Amniotic stem cell (primary cell): ENCODE results near the gene LDAH.

Experiments used
- DNase-seq: peaks from one replicate; lab custom pipeline; 2025; lab: John Stamatoyannopoulos, UW

The LDAH gene

DNA sequence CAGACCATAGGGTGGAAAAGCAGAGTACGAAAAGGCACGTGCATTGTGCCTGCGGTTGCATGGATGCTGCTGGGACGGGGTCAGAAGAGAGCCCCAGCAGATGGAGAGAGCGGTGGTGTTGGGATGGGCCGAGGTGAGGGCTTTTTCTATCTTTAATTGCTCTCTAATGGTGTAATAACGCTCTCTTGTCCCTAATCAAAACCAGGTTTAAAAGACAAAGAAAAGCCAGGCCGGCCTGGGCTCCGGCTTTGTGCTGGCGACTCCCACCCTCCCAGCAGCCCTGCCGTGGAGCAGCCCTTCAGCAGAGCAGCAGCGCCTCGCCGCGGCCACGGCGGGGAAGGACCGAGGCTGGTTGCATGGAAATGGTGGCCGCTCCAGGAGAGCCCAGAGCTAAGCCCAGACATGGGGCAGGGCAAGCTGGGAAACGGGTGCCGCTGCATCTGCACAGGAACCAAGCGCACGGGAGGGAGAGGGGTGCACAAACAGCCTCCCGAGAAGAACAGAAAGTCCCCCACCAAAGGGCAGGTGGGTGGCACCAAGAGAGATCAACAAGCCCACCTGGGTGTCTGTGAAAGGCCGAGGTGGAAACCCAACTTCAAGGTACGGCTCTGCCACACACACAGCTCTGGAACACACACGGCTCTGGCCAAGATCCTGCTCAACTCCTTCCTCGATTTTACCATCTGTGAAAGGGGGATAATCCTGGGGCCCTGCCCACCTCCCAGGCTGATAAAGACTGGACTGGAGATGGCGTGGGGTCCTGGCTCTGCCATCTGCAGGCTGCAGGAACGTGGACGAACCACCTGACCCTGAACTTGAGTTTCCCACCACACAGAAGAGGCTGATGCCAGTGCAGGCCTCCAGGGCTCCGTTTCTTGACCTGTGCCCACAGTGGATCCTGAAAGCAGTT, 187.0 kb downstream of the LDAH start:
- DNase-seq, result peak; percentile 68

DNA sequence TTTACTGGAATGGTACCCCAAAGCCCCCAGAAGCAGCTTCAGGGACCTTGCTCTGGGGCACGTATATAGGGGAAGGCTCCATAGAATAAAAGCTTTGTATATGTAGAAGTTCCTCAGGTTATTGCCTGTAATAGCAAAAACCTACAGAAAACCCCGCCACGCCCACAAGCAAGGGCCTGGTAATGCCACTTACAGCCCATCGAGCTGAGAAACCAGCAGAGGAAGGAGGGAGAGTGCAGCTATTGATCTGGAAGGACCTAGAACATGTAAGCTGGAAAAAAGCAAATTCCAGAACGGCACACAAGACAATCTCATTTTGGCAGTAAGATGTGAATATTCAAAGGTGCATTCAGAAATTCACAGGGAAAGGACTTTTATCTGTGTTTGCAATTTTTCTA, 187.8 kb downstream of the LDAH start:
- no peak for DNase-seq

DNA sequence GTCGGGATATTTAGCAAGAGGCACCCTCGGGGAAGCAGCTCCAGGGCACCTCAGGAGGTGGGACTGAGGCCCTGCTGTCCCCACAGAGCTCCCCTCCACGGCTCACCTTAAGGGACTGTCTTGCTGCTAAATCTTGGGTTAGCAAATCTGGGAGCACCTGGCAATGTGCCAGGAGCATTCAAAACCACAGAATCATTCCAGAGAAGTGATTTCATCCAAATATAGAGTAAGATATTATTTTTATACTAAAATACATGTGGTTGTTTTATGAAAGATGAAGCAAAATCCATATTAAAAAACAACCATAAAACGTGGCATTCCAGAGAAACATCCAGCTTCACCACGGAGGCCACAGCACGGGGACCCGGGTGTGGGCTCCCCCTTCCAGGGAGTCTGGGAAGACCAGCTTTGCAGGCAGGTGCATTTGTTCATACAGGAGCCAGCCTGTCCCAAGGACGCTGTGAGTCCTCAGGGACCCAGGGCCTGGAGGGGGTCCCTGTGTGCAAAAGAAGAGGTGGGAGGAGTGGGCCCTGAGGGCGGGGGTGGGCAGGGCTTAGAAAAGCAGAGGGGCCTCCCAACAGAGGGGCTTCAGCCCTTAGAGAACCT, 188.3 kb downstream of the LDAH start:
- peak; percentile 6 for DNase-seq
